Measurements from ENCODE around the gene GPATCH3. TPM values are rescaled to one million over a fixed set of nuclear protein-coding genes. Genes with fewer than 3 reads are reported as not detected.

The GPATCH3 gene
- total and polyA plus RNA-seq, 2 of the 4 experiments (the other 2 are of a cell fraction), result 5.2 to 8.0 TPM

DNA sequence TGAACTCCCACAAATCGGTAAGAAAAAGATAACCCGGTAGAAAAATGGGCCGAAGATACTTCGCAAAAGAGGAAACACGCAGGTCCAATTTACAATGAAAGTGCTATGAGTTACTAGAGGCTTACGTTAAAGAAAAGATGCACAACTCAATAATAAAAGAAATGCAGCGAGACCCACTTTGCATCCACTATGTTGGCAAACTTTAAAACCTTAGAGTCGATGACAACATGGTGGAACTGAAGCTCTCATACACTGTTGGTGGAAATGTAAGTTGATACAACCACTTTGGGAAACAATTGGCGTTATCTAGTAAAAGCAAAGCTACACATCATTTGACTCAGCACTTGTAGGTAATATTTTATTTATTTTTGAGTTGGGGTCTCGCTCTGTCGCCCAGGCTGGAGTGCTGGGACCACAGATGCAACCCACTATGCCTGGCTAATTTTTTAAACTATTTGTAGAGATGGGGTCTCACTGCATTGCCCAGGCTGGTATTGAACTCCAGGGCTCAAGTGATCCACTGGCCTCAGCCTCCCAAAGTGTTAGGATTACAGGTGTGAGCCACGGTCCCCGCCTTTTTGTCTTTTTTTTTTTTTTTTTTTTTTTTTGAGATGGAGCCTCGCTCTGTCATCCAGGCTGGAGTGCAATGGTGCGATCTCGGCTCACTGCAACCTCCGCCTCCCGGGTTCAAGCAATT is 696 bp upstream of the GPATCH3 start:
- in situ Hi-C loops (cut with MboI; ENCODE audit: low sequenced_read_pairs), result no loop called here
- Histone ChIP-seq H3K4me2 (ENCODE audit: low read depth, low read length) (peak overlapping the region; percentile 83), H2BK120ac (ENCODE audit: low read depth, low read length) (no peak overlapping the region), H2BK20ac (ENCODE audit: low read depth, low read length) (no peak overlapping the region), H4K91ac (ENCODE audit: insufficient read depth, low read depth, low read length) (peak overlapping the region; percentile 64), H4K20me1 (ENCODE audit: insufficient read depth, low read length) (no peaks in the 10 kb centered on the region), H3K9me1 (ENCODE audit: insufficient read depth, low read length) (no peaks in the 10 kb centered on the region), H3K27ac (ENCODE audit: insufficient read depth, low read length) (no peak overlapping the region), H4K5ac (ENCODE audit: low read depth, low read length) (peak overlapping the region; percentile 90; the same call in 1 of the 2 replicates), H4K8ac (ENCODE audit: low read depth in 2 of 2, low read length in 2 of 2) (peak overlapping the region; percentile 56 to 98), H3K4ac (ENCODE audit: low read depth, low read length) (peak overlapping the region; percentile 90; the same call in 1 of the 2 replicates), H2AK5ac (ENCODE audit: low read depth, low read length) (no peak overlapping the region), H2AK9ac (replicated peaks; ENCODE audit: low read depth, low read length, poor library complexity) (no peak overlapping the region), H3K56ac (ENCODE audit: extremely low read depth, insufficient read depth, low read length) (peak overlapping the region; percentile 93; the same call in 1 of the 2 replicates), H3K14ac (replicated peaks; ENCODE audit: low read depth, low read length) (peak overlapping the region; percentile 97), H3K9me3 (ENCODE audit: control insufficient read depth, insufficient read depth, low read length) (no peaks in the 10 kb centered on the region), H2BK15ac (ENCODE audit: low read depth, low read length) (no peak overlapping the region), H3K4me1 (ENCODE audit: control insufficient read depth, insufficient read depth, low read length) (peaks cover 5% of the 10 kb centered on the region; the same call in 1 of the 2 replicates), H2AFZ (replicated peaks; ENCODE audit: low read length, poor library complexity) (no peak overlapping the region), H3K9ac (ENCODE audit: low read depth, low read length) (peak overlapping the region; percentile 71; the same call in 1 of the 2 replicates), H2BK5ac (ENCODE audit: low read depth, low read length, poor library complexity, severe bottlenecking) (peak overlapping the region; percentile 80), H3K27me3 (ENCODE audit: control insufficient read depth, insufficient read depth, low read length) (no peaks in the 10 kb centered on the region), H3K18ac (ENCODE audit: low read depth, low read length) (no peak overlapping the region), H3K4me3 (ENCODE audit: insufficient read depth, low read depth, low read length) (peak overlapping the region; percentile 86; the same call in 1 of the 2 replicates), H3K36me3 (ENCODE audit: control insufficient read depth, insufficient read depth, low read length) (peaks cover 5% of the 10 kb centered on the region; the same call in 1 of the 2 replicates), H3K79me1 (ENCODE audit: low read depth in 1 of 2, low read length in 2 of 2) (peaks cover 23 to 37% of the 10 kb centered on the region in 2 experiments; a peak in 3 of 4 replicates), H3K23ac (ENCODE audit: low read depth, low read length) (peak overlapping the region; percentile 73; the same call in 1 of the 2 replicates)
- TF ChIP-seq CEBPB (IDR thresholded peaks at IDR 0.05; ENCODE audit: low read depth, low read length) (no peak), MXI1 (IDR thresholded peaks at IDR 0.05; ENCODE audit: borderline replicate concordance, low read depth, low read length) (no peak), RAD21 (IDR thresholded peaks at IDR 0.05; ENCODE audit: low read length) (no peak), POLR2A (IDR thresholded peaks at IDR 0.05; ENCODE audit: low read depth, low read length) (no peak), NFE2L2 (IDR thresholded peaks at IDR 0.05; ENCODE audit: low read depth, low read length) (no peak), SMC3 (IDR thresholded peaks at IDR 0.05; ENCODE audit: low read depth, low read length) (no peak), MAFK (IDR thresholded peaks at IDR 0.05; ENCODE audit: low read depth, low read length) (no peak), BHLHE40 (IDR thresholded peaks at IDR 0.05; ENCODE audit: low read depth, low read length) (no peak), MAZ (IDR thresholded peaks at IDR 0.05; ENCODE audit: borderline replicate concordance, low read depth, low read length) (no peak), RCOR1 (IDR thresholded peaks at IDR 0.05; ENCODE audit: insufficient replicate concordance, low read length) (no peak), CHD1 (IDR thresholded peaks at IDR 0.05; ENCODE audit: low read depth, low read length) (no peak)
- TF ChIP-seq, protein P1, sequence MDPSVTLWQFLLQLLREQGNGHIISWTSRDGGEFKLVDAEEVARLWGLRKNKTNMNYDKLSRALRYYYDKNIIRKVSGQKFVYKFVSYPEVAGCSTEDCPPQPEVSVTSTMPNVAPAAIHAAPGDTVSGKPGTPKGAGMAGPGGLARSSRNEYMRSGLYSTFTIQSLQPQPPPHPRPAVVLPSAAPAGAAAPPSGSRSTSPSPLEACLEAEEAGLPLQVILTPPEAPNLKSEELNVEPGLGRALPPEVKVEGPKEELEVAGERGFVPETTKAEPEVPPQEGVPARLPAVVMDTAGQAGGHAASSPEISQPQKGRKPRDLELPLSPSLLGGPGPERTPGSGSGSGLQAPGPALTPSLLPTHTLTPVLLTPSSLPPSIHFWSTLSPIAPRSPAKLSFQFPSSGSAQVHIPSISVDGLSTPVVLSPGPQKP (IDR thresholded peaks at IDR 0.05; ENCODE audit: borderline replicate concordance, low read depth, low read length), result no peak
- TF ChIP-seq, protein P2, sequence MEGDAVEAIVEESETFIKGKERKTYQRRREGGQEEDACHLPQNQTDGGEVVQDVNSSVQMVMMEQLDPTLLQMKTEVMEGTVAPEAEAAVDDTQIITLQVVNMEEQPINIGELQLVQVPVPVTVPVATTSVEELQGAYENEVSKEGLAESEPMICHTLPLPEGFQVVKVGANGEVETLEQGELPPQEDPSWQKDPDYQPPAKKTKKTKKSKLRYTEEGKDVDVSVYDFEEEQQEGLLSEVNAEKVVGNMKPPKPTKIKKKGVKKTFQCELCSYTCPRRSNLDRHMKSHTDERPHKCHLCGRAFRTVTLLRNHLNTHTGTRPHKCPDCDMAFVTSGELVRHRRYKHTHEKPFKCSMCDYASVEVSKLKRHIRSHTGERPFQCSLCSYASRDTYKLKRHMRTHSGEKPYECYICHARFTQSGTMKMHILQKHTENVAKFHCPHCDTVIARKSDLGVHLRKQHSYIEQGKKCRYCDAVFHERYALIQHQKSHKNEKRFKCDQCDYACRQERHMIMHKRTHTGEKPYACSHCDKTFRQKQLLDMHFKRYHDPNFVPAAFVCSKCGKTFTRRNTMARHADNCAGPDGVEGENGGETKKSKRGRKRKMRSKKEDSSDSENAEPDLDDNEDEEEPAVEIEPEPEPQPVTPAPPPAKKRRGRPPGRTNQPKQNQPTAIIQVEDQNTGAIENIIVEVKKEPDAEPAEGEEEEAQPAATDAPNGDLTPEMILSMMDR (conservative IDR thresholded peaks at IDR 0.05; ENCODE audit: low read depth, low read length), result no peak
- TF ChIP-seq, protein P3, sequence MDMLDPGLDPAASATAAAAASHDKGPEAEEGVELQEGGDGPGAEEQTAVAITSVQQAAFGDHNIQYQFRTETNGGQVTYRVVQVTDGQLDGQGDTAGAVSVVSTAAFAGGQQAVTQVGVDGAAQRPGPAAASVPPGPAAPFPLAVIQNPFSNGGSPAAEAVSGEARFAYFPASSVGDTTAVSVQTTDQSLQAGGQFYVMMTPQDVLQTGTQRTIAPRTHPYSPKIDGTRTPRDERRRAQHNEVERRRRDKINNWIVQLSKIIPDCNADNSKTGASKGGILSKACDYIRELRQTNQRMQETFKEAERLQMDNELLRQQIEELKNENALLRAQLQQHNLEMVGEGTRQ (IDR thresholded peaks at IDR 0.05; ENCODE audit: low read depth, low read length), result no peak
- no peak for ATAC-seq (ENCODE audit: low read depth)
- no peak for DNase-seq
- ChIA-PET POLR2A (ENCODE audit: unreplicated experiment) (interaction anchor here (0.6 to 2.3 kb wide), 4 partner anchors 11 to 96 kb away, joined by 3 to 7 read pairs (median 3); partner anchors contain the start of gene GPN2), CTCF (interaction anchor here (0.7 kb wide), 1 partner anchor 10 kb away, joined by 3 read pairs; no protein-coding TSS in a partner anchor)
- no TSS peak for BruUV-seq (replicated peaks)
- intact Hi-C loops (cut with micrococcal nuclease), result no loop called here
- 100% methylated on average over 3 of the region's 18 CpGs; no CpG with 5 or more reads in 1 of the 2 experiments for WGBS, 2 experiments (ENCODE audit: extremely low coverage in 2 of 2, insufficient read length in 1 of 2)
- dilution Hi-C loops (cut with HindIII; ENCODE audit: low sequenced_read_pairs, unreplicated experiment), result no loop called here

Data from IMR-90 (cell line).